K562 (cell line): Measurements from ENCODE around the gene HAP1. TPM values are rescaled to one million over a fixed set of nuclear protein-coding genes. Genes with fewer than 3 reads are reported as not detected.
A peak's percentile ranks its signal among the peaks of the same experiment; 100 is the strongest.

Experiments
- ATAC-seq: fragments of 200-7000 bp; cut with Tn5 transposase; 3 replicates; pipeline ENCODE4 v1.9.1; 2020; ENCODE audit warnings: moderate library complexity
- BruUV-seq: library from RNA; stranded (reverse); fragments of 400-500 nt; replicated peaks from 2 replicates; lab custom pipeline; 2021; lab: Mats Ljungman, UMichigan
- CTCF ChIA-PET: fragments of 300-600 bp; formaldehyde crosslinking; extraction: SDS; loops from one replicate; lab custom pipeline; 2021; ENCODE audit warnings: low intra/inter-chr PET ratio; lab: Yijun Ruan, JAX
- POLR2A ChIA-PET: fragments of 300-600, 350-650 bp; sonication (Branson Sonifier 250); formaldehyde crosslinking; extraction: SDS; loops from one replicate; lab custom pipeline; 2021; ENCODE audit warnings: antibody characterized with exemption, inconsistent platforms; lab: Yijun Ruan, JAX
- DNase-seq, 4 experiments: peaks; one replicate each; pipeline versions ENCODE4 v3.0.0 to v3.0.0-alpha.2; 2011 to 2018; ENCODE audit warnings: low spot score in 3 of 4, mixed read lengths in 3 of 4; ENCODE audit errors: extremely low read depth in 1 of 4
- FAIRE-seq: peaks from 2 replicates; lab custom pipeline; 2011; peaks lifted over from hg19 to GRCh38; lab: Jason Lieb, UNC
- H2AFZ ChIP-seq: 2 replicates; pipeline ENCODE4 v1.6.0; 2011; ENCODE audit warnings: low read depth, low read length, control low read depth, inconsistent platforms
- H3K27ac ChIP-seq: fragments of 200-600 bp; 3 replicates; pipeline ENCODE4 v1.8.0; 2011; ENCODE audit warnings: low read depth, mild to moderate bottlenecking, control low read depth, inconsistent platforms, low read length, moderate library complexity, mixed read lengths; ENCODE audit errors: extremely low read depth
- H3K27me3 ChIP-seq, 2 experiments: fragments of 300-600 bp in 1 of 2; 2 replicates in 1 of 2; 3 replicates in 1 of 2; pipeline versions ENCODE4 v1.6.0 to v1.8.0; 2011; ENCODE audit warnings: inconsistent platforms in 2 of 2, low read length in 2 of 2, mild to moderate bottlenecking in 1 of 2, mixed read lengths in 1 of 2, moderate library complexity in 1 of 2; ENCODE audit not compliant: control insufficient read depth in 2 of 2, insufficient read depth in 2 of 2
- H3K36me3 ChIP-seq: fragments of 300-600 bp; 3 replicates; pipeline ENCODE4 v1.8.0; 2011; ENCODE audit warnings: mild to moderate bottlenecking, low read length, inconsistent platforms; ENCODE audit not compliant: control insufficient read depth, insufficient read depth
- H3K4me1 ChIP-seq, 2 experiments: fragments of 200-600 bp in 1 of 2; replicated peaks in 1 of 2; 2 replicates in 1 of 2; 3 replicates in 1 of 2; pipeline versions ENCODE4 v1.5.1 to v1.8.0; 2011; ENCODE audit warnings: inconsistent platforms in 2 of 2, low read length in 2 of 2, mild to moderate bottlenecking in 1 of 2, mixed read lengths in 1 of 2, moderate library complexity in 1 of 2; ENCODE audit not compliant: control insufficient read depth in 2 of 2, insufficient read depth in 2 of 2
- H3K4me2 ChIP-seq: 2 replicates; pipeline ENCODE4 v1.6.1; 2011; ENCODE audit warnings: low read length, control low read depth, inconsistent platforms, mixed read lengths; ENCODE audit not compliant: insufficient read depth
- H3K4me3 ChIP-seq: fragments of 200-600 bp; sonication (generic), shearing (Covaris generic); 2 replicates; pipeline ENCODE4 v1.5.1; 2016; ENCODE audit warnings: control low read depth, inconsistent platforms
- H3K79me2 ChIP-seq: fragments of 200-600 bp; 3 replicates; pipeline ENCODE4 v1.8.0; 2011; ENCODE audit warnings: low read length, inconsistent platforms; ENCODE audit not compliant: control insufficient read depth, insufficient read depth
- H3K9ac ChIP-seq, 2 experiments: 2 replicates each; pipeline versions ENCODE4 v1.6.0 to v1.6.1; 2011; ENCODE audit warnings: low read depth in 2 of 2, low read length in 2 of 2, control low read depth in 1 of 2, inconsistent platforms in 1 of 2, mild to moderate bottlenecking in 1 of 2, mixed read lengths in 1 of 2; ENCODE audit not compliant: insufficient read depth in 1 of 2
- H3K9me1 ChIP-seq: one replicate; pipeline ENCODE4 v1.6.0; 2011; ENCODE audit warnings: inconsistent platforms, mild to moderate bottlenecking, low read length, moderate library complexity; ENCODE audit not compliant: control insufficient read depth, insufficient read depth
- H3K9me3 ChIP-seq: replicated peaks from 2 replicates; pipeline ENCODE4 v1.5.1; 2011; ENCODE audit warnings: low read depth, low read length, inconsistent platforms; ENCODE audit not compliant: control insufficient read depth, insufficient read depth
- H4K20me1 ChIP-seq: replicated peaks from 2 replicates; pipeline ENCODE4 v1.6.1; 2011; ENCODE audit warnings: low read length, inconsistent platforms, mixed read lengths; ENCODE audit not compliant: control insufficient read depth, insufficient read depth
- ELF2 ChIP-seq: fragments of 250-450 bp; sonication (Bioruptor Pico); IDR thresholded peaks from 2 replicates; pipeline ENCODE4 v1.5.0; 2021; ENCODE audit warnings: mild to moderate bottlenecking
- ZNF3 ChIP-seq: fragments of 250-450 bp; sonication (Bioruptor Pico); IDR thresholded peaks from 2 replicates; pipeline ENCODE4 v1.5.0; 2021; ENCODE audit warnings: mild to moderate bottlenecking, moderate library complexity
- ZNF584 ChIP-seq: fragments of 200-800 bp; sonication (Bioruptor generic); IDR thresholded peaks from 2 replicates; pipeline ENCODE4 v1.6.1; 2016; ENCODE audit warnings: low read depth, mild to moderate bottlenecking, missing genetic modification characterization, missing compliant biosample characterization
- WGBS: fragments of 100-300 bp; shearing (Covaris generic); methylation state at CpG from one replicate; pipeline ENCODE4 v1.1.6; 2016; ENCODE audit warnings: low coverage, mixed read lengths; ENCODE audit not compliant: insufficient coverage; ENCODE audit errors: missing lambda C conversion rate; 5-methylcytosine and 5-hydroxymethylcytosine counted together
- in situ Hi-C: fragments of 300-500 bp; cut with MboI; formaldehyde crosslinking; loops from 4 replicates; pipeline ENCODE4 v1.15.0; 2018; ENCODE audit warnings: inconsistent platforms, mixed read lengths
- intact Hi-C: fragments of 100-400 bp; cut with micrococcal nuclease; formaldehyde crosslinking; loops from 2 replicates; pipeline ENCODE4 v1.14.2; 2022
- polyA plus RNA-seq, 8 experiments: library from polyadenylated mRNA; depleted of rRNA in 4 of 8; stranded (reverse) in 5 of 8; unstranded in 3 of 8; fragments of >200 nt; fragmentation: Nextera tagmentation in 2 of 8; fragmentation: Illumina TruSeq in 1 of 8; extraction: Ambion mirVana in 2 of 8; extraction: Trizol in 1 of 8; gene quantifications; 2 replicates each; pipeline versions ENCODE4 v1.2.1 to v1.2.3, GENCODE V29; 2011 to 2014; ENCODE audit warnings: inconsistent platforms in 1 of 8, missing spikeins in 1 of 8
- total RNA-seq, 7 experiments: library from RNA; depleted of rRNA in 6 of 7; stranded (reverse); fragments of >200 nt in 6 of 7; fragmentation: Illumina TruSeq in 2 of 7; extraction: Trizol in 2 of 7; gene quantifications; 2 replicates each; pipeline versions ENCODE4 v1.2.1 to v1.2.3, GENCODE V29; 2011 to 2021; ENCODE audit warnings: low replicate concordance in 1 of 7

The HAP1 gene
- total and polyA plus RNA-seq, 9 of the 15 experiments (the other 6 are each of a cell fraction or from before 2014, with no cell fraction given), result under 0.01 to 0.09 (median 0.04) TPM; not detected in 6

DNA sequence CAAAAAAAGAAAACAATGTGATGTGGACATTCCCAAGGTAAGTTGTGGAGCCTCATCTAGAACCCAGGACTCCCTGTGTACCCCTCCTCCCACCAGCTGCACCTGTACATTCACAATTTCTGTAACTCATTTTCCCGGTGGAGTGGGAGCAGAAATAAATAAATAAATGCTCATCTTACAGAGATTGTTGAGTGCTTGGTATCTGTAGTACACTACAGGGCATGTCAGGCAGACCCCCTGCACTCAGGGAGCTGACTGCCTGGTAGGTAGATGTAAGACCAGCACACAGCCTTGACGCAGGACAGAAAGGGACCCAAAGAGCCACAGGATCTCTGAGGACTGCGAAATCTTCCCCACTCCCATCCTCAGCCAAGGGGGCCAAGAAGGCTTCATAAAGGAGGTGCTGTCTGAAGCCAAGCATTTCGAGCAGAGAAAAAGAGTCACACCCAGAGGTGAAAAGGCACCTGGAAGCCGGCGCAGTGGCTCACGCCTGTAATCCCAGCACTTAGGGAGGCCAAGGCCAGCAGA is 39.2 kb downstream of the HAP1 start:
- no TSS peak for BruUV-seq
- no peak overlapping the region for H2AFZ ChIP-seq
- H3K9me1 ChIP-seq, result no peaks in the 10 kb centered on the region
- DNase-seq, result no peak
- WGBS, result 68% methylated on average over 7 of the region's 7 CpGs
- ATAC-seq, result peak; percentile 6
- TF ChIP-seq ZNF3 (CRISPR knock-in tag) (0 out of 2 replicates have a peak, but pooled peaks have one; percentile 30), ZNF584 (no peak), ELF2 (CRISPR knock-in tag) (no peak)
- no peak overlapping the region for H3K4me2 ChIP-seq
- peaks cover 6% of the 10 kb centered on the region for H4K20me1 ChIP-seq
- intact Hi-C loops (no loop called here), in situ Hi-C loops (no loop called here)
- H3K27me3 ChIP-seq, result no peaks in the 10 kb centered on the region
- H3K4me1 ChIP-seq, result peaks cover 6 to 25% of the 10 kb centered on the region in 2 experiments; a peak in 3 of 5 replicates
- no peak overlapping the region for H3K9ac ChIP-seq
- no peak overlapping the region for H3K4me3 ChIP-seq
- no peak for FAIRE-seq
- ChIA-PET POLR2A (interaction anchor here (0.6 to 1.8 kb wide), 4 partner anchors 13 to 1673 kb away, joined by 3 to 24 read pairs (median 4); no protein-coding TSS in a partner anchor), CTCF (no interaction called here)
- no peaks in the 10 kb centered on the region for H3K9me3 ChIP-seq
- H3K36me3 ChIP-seq, result peaks cover 44% of the 10 kb centered on the region
- H3K79me2 ChIP-seq, result peaks cover 12% of the 10 kb centered on the region
- H3K27ac ChIP-seq, result peak overlapping the region; percentile 37; the same call in 2 of the 3 replicates
